ENCODE data around the gene CBLC.

DNA sequence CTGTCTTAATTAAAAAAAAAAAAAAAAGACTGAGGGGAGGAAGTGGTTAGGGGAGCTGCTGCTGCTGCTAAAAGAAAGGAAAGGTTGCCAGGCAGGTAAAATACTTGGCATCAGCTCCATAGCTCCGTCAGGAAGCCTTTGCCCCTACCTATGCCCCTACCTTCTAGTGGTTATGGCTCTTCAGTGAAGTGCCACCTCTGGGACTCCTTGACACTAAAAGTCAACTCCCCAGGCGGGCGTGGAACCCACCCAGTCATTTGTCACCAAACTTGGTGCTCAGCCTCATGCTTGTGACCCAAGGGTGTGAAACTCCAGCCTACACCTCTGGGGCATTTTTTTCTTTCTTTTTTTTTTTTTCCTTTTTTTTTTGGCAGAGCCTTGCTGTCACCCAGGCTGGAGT, 63.5 kb downstream of the CBLC start:
- TF ChIP-seq POLR2AphosphoS5 (IDR thresholded peaks at IDR 0.05), result no peak
- TF ChIP-seq, protein P1, sequence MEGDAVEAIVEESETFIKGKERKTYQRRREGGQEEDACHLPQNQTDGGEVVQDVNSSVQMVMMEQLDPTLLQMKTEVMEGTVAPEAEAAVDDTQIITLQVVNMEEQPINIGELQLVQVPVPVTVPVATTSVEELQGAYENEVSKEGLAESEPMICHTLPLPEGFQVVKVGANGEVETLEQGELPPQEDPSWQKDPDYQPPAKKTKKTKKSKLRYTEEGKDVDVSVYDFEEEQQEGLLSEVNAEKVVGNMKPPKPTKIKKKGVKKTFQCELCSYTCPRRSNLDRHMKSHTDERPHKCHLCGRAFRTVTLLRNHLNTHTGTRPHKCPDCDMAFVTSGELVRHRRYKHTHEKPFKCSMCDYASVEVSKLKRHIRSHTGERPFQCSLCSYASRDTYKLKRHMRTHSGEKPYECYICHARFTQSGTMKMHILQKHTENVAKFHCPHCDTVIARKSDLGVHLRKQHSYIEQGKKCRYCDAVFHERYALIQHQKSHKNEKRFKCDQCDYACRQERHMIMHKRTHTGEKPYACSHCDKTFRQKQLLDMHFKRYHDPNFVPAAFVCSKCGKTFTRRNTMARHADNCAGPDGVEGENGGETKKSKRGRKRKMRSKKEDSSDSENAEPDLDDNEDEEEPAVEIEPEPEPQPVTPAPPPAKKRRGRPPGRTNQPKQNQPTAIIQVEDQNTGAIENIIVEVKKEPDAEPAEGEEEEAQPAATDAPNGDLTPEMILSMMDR (IDR thresholded peaks at IDR 0.05), result no peak
- no peak for TF ChIP-seq POLR2A (IDR thresholded peaks at IDR 0.05)
